ENCODE measurements around the gene KCNG4. TPM values are rescaled to one million over a fixed set of nuclear protein-coding genes. Genes with fewer than 3 reads are reported as not detected.

KCNG4 gene
- not detected for total RNA-seq

GRCh38 chr16:84239909-84240308 lies at the start of gene KCNG4:
Gene KCNG4 (minus strand): TSS chr16:84240012. CDS start chr16:84237485, 2,527 bp downstream.
- Mint-ChIP-seq H3K9me3 (peaks cover 0 to 11% of the 10 kb centered on the region in 2 donors), H3K27ac (no peak within 1 kb of the TSS), H3K36me3 (peaks cover 0 to 4% of the 10 kb centered on the region in 2 donors)
- DNase-seq (ENCODE audit: low spot score in 2 of 2) (no peak), ATAC-seq (no peak)

GRCh38 chr16:84288902-84289301 lies 49.1 kb upstream of the KCNG4 start:
- Mint-ChIP-seq H3K9me3 (no peaks in the 10 kb centered on the region), H3K36me3 (no peaks in the 10 kb centered on the region), H3K27ac (no peak overlapping the region)
- DNase-seq (ENCODE audit: low spot score in 2 of 2) = no peak
- ATAC-seq = no peak

- DNase-seq (ENCODE audit: low spot score in 2 of 2) (no peak), ATAC-seq (no peak)
- H3K27ac Mint-ChIP-seq = no peak overlapping the region
- no peaks in the 10 kb centered on the region for H3K36me3 Mint-ChIP-seq
- H3K9me3 Mint-ChIP-seq = no peaks in the 10 kb centered on the region
Measured at GRCh38 chr16:84286578-84287240, 46.9 kb upstream of the KCNG4 start.

- Mint-ChIP-seq H3K36me3 (no peaks in the 10 kb centered on the region), H3K27ac (no peak overlapping the region), H3K9me3 (no peaks in the 10 kb centered on the region)
- ATAC-seq (no peak), DNase-seq (ENCODE audit: low spot score in 2 of 2) (no peak)
Measured at GRCh38 chr16:84284154-84284722, 44.4 kb upstream of the KCNG4 start.

- Mint-ChIP-seq H3K9me3 (no peaks in the 10 kb centered on the region), H3K36me3 (no peaks in the 10 kb centered on the region), H3K27ac (peak overlapping the region in 1 of 2 donors; percentile 31)
- no peak for ATAC-seq
- DNase-seq (ENCODE audit: low spot score in 2 of 2) = no peak
Measured at GRCh38 chr16:84283314-84284153, 43.7 kb upstream of the KCNG4 start.

GRCh38 chr16:84282533-84282932 lies 42.7 kb upstream of the KCNG4 start:
- Mint-ChIP-seq H3K27ac (no peak overlapping the region), H3K36me3 (no peaks in the 10 kb centered on the region), H3K9me3 (no peaks in the 10 kb centered on the region)
- no peak for ATAC-seq
- DNase-seq (ENCODE audit: low spot score in 2 of 2) = no peak

GRCh38 chr16:84281074-84281473 lies 41.3 kb upstream of the KCNG4 start:
- ATAC-seq = no peak
- no peak overlapping the region for H3K27ac Mint-ChIP-seq

GRCh38 chr16:84279881-84280280 lies 40.1 kb upstream of the KCNG4 start:
- DNase-seq (ENCODE audit: low spot score in 2 of 2) (no peak), ATAC-seq (no peak)
- H3K27ac Mint-ChIP-seq = no peak overlapping the region
- no peaks in the 10 kb centered on the region for H3K36me3 Mint-ChIP-seq
- H3K9me3 Mint-ChIP-seq = no peaks in the 10 kb centered on the region

More at GRCh38 chr16:84281074-84281473, 41.3 kb upstream of the KCNG4 start:
- Mint-ChIP-seq H3K9me3 (no peaks in the 10 kb centered on the region), H3K36me3 (no peaks in the 10 kb centered on the region)
- no peak for DNase-seq (ENCODE audit: low spot score in 2 of 2)

GRCh38 chr16:84278968-84279367 lies 39.2 kb upstream of the KCNG4 start:
- H3K27ac Mint-ChIP-seq = no peak overlapping the region
- ATAC-seq = no peak
- H3K9me3 Mint-ChIP-seq = no peaks in the 10 kb centered on the region
- H3K36me3 Mint-ChIP-seq = no peaks in the 10 kb centered on the region
- no peak for DNase-seq (ENCODE audit: low spot score in 2 of 2)

- no peaks in the 10 kb centered on the region for H3K9me3 Mint-ChIP-seq
- no peaks in the 10 kb centered on the region for H3K36me3 Mint-ChIP-seq
Measured at GRCh38 chr16:84278333-84278732, 38.5 kb upstream of the KCNG4 start.

GRCh38 chr16:84277244-84277823 lies 37.5 kb upstream of the KCNG4 start:
- peak; percentile 79 to 87 for ATAC-seq
- DNase-seq (ENCODE audit: low spot score in 2 of 2) = peak; percentile 59 to 78
- Mint-ChIP-seq H3K27ac (no peak overlapping the region), H3K9me3 (no peaks in the 10 kb centered on the region), H3K36me3 (no peaks in the 10 kb centered on the region)

More at GRCh38 chr16:84278333-84278732, 38.5 kb upstream of the KCNG4 start:
- DNase-seq (ENCODE audit: low spot score in 2 of 2) (no peak), ATAC-seq (no peak)
- H3K27ac Mint-ChIP-seq = no peak overlapping the region

- DNase-seq (ENCODE audit: low spot score in 2 of 2) (no peak), ATAC-seq (no peak)
- no peaks in the 10 kb centered on the region for H3K36me3 Mint-ChIP-seq
- H3K9me3 Mint-ChIP-seq = no peaks in the 10 kb centered on the region
- H3K27ac Mint-ChIP-seq = no peak overlapping the region
Measured at GRCh38 chr16:84275585-84276151, 35.9 kb upstream of the KCNG4 start.

- ATAC-seq = no peak
- no peak overlapping the region for H3K27ac Mint-ChIP-seq
- no peaks in the 10 kb centered on the region for H3K36me3 Mint-ChIP-seq
- H3K9me3 Mint-ChIP-seq = no peaks in the 10 kb centered on the region
- no peak for DNase-seq (ENCODE audit: low spot score in 2 of 2)
Measured at GRCh38 chr16:84274515-84274914, 34.7 kb upstream of the KCNG4 start.

- DNase-seq (ENCODE audit: low spot score in 2 of 2) (no peak), ATAC-seq (no peak)
- H3K27ac Mint-ChIP-seq = no peak overlapping the region
- no peaks in the 10 kb centered on the region for H3K36me3 Mint-ChIP-seq
- H3K9me3 Mint-ChIP-seq = no peaks in the 10 kb centered on the region
Measured at GRCh38 chr16:84272740-84273320, 33.0 kb upstream of the KCNG4 start.

- Mint-ChIP-seq H3K9me3 (no peaks in the 10 kb centered on the region), H3K36me3 (no peaks in the 10 kb centered on the region), H3K27ac (no peak overlapping the region)
- no peak for DNase-seq (ENCODE audit: low spot score in 2 of 2)
- no peak for ATAC-seq
Measured at GRCh38 chr16:84271866-84272265, 32.1 kb upstream of the KCNG4 start.

- Mint-ChIP-seq H3K9me3 (no peaks in the 10 kb centered on the region), H3K36me3 (no peaks in the 10 kb centered on the region), H3K27ac (no peak overlapping the region)
- DNase-seq (ENCODE audit: low spot score in 2 of 2) = no peak
- ATAC-seq = no peak
Measured at GRCh38 chr16:84271037-84271436, 31.2 kb upstream of the KCNG4 start.

Measured in activated naive CD4-positive, alpha-beta T cell treated with anti-CD3 and anti-CD28 coated beads, Interleukin-2, amount 50 U/mL, for 72 hours (primary cell).